HG03520 (cell line): ENCODE data around the gene TEX55.
"Not testable (repeated sequence)": the region's sequence is repeated elsewhere in the genome, so short reads cannot be mapped to it uniquely, and the experiment has no call there.

Source experiments
- ATAC-seq: cut with Tn5 transposase; IDR thresholded peaks from one replicate; pipeline ENCODE4 v1.9.1; 2021; ENCODE audit warnings: mild to moderate bottlenecking, moderate library complexity; ENCODE audit not compliant: unreplicated experiment

The TEX55 gene

GRCh38 chr3:119145500-119146167 lies at the start of gene TEX55:
Gene TEX55 (plus strand): TSS chr3:119146165. CDS start chr3:119146190, 25 bp downstream.
- ATAC-seq = peak; percentile 54

GRCh38 chr3:119098003-119098402 lies 48.0 kb upstream of the TEX55 start:
- ATAC-seq = no peak

- no peak for ATAC-seq
These were observed 47.2 kb upstream of the TEX55 start for GRCh38 chr3:119098619-119099222.

GRCh38 chr3:119099785-119100184 lies 46.2 kb upstream of the TEX55 start:
- no peak for ATAC-seq

GRCh38 chr3:119104031-119104430 lies 41.9 kb upstream of the TEX55 start:
- ATAC-seq = no peak

GRCh38 chr3:119118330-119118729 lies 27.6 kb upstream of the TEX55 start:
- ATAC-seq = not testable (repeated sequence)

GRCh38 chr3:119120480-119120879 lies 25.5 kb upstream of the TEX55 start:
- ATAC-seq = no peak

GRCh38 chr3:119122350-119122749 lies 23.6 kb upstream of the TEX55 start:
- no peak for ATAC-seq

- ATAC-seq = no peak
These were observed 20.6 kb upstream of the TEX55 start for GRCh38 chr3:119125342-119125741.

- no peak for ATAC-seq
These were observed 20.0 kb upstream of the TEX55 start for GRCh38 chr3:119125742-119126504.

- ATAC-seq = not testable (repeated sequence)
These were observed 15.7 kb upstream of the TEX55 start for GRCh38 chr3:119130291-119130690.

- ATAC-seq = not testable (repeated sequence)
These were observed 13.7 kb upstream of the TEX55 start for GRCh38 chr3:119132291-119132690.

- not testable (repeated sequence) for ATAC-seq
These were observed 6.6 kb upstream of the TEX55 start for GRCh38 chr3:119139360-119139759.

- no peak for ATAC-seq
These were observed 5.5 kb upstream of the TEX55 start for GRCh38 chr3:119140466-119140865.

GRCh38 chr3:119145128-119145499 lies 851 bp upstream of the TEX55 start:
- peak; percentile 30 for ATAC-seq

- no peak for ATAC-seq
These were observed 812 bp downstream of the TEX55 start for GRCh38 chr3:119146578-119147375.

- no peak for ATAC-seq
These were observed 1.5 kb downstream of the TEX55 start for GRCh38 chr3:119147494-119147893.

- no peak for ATAC-seq
These were observed 2.7 kb downstream of the TEX55 start for GRCh38 chr3:119148493-119149180.

GRCh38 chr3:119149484-119149883 lies 3.5 kb downstream of the TEX55 start:
- ATAC-seq = no peak

GRCh38 chr3:119156868-119157267 lies 10.9 kb downstream of the TEX55 start:
- ATAC-seq = no peak

- ATAC-seq = no peak
These were observed 12.0 kb downstream of the TEX55 start for GRCh38 chr3:119157971-119158370.
